ENCODE results near the gene MYH10. TPM values are rescaled to one million over a fixed set of nuclear protein-coding genes. Genes with fewer than 3 reads are reported as not detected.
A peak's percentile ranks its signal among the peaks of the same experiment; 100 is the strongest.

MYH10 gene
- total and polyA plus RNA-seq, 9 of the 15 experiments (the other 6 are each of a cell fraction or from before 2014, with no cell fraction given): 16.3 to 95.3 (median 39.7) TPM

GRCh38 chr17:8630802-8631553 lies 453 bp upstream of the MYH10 start (continued):
- TF ChIP-seq MNT (conservative IDR thresholded peaks at IDR 0.05): peak in 1 of 2 experiments; percentile 49; a peak in 2 of 4 replicates
- no peak for TF ChIP-seq ZNF232 (CRISPR knock-in tag; IDR thresholded peaks at IDR 0.05)
- TF ChIP-seq YBX1 (IDR thresholded peaks at IDR 0.05): no peak
- no peak for TF ChIP-seq SAFB (IDR thresholded peaks at IDR 0.05; ENCODE audit: borderline replicate concordance, low read depth, low read length)
- TF ChIP-seq ID3 (CRISPR knock-in tag; IDR thresholded peaks at IDR 0.05): no peak
- peak; percentile 47; the same call in 1 of the 2 replicates for TF ChIP-seq ID3 (tag; IDR thresholded peaks at IDR 0.05)
- TF ChIP-seq PBX2 (CRISPR knock-in tag; IDR thresholded peaks at IDR 0.05; ENCODE audit: low read depth): peak; percentile 67; the same call in 1 of the 2 replicates
- TF ChIP-seq PBX2 (tag; conservative IDR thresholded peaks at IDR 0.05; ENCODE audit: low read depth): peak; percentile 97
- TF ChIP-seq ATF1 (CRISPR knock-in tag; IDR thresholded peaks at IDR 0.05): peak; percentile 47
- TF ChIP-seq ATF1 (tag; IDR thresholded peaks at IDR 0.05): peak; percentile 92
- TF ChIP-seq TCF3 (CRISPR knock-in tag; IDR thresholded peaks at IDR 0.05): no peak
- no peak for TF ChIP-seq ZNF586 (CRISPR knock-in tag; conservative IDR thresholded peaks at IDR 0.05)
- peak; percentile 22; the same call in 1 of the 2 replicates for TF ChIP-seq CBFA2T3 (IDR thresholded peaks at IDR 0.05)
- no peak for TF ChIP-seq ADNP (tag; IDR thresholded peaks at IDR 0.05)
- TF ChIP-seq MITF (IDR thresholded peaks at IDR 0.05): no peak
- peak; percentile 29; the same call in 1 of the 2 replicates for TF ChIP-seq MYC (IDR thresholded peaks at IDR 0.05; ENCODE audit: low read depth, low read length)
- no peak for TF ChIP-seq MYC (CRISPR knock-in tag; IDR thresholded peaks at IDR 0.05; ENCODE audit: borderline replicate concordance, low read depth)
- no peak for TF ChIP-seq BDP1 (IDR thresholded peaks at IDR 0.05; ENCODE audit: insufficient read depth, insufficient read length)
- TF ChIP-seq RFX5 (IDR thresholded peaks at IDR 0.05; ENCODE audit: low read depth, low read length): no peak
- TF ChIP-seq ARID1B (IDR thresholded peaks at IDR 0.05): peak; percentile 8; the same call in 1 of the 2 replicates

All from K562 (cell line).